Endothelial cell of umbilical vein (primary cell): ENCODE results near the gene SOHLH1. TPM values are rescaled to one million over a fixed set of nuclear protein-coding genes. Genes with fewer than 3 reads are reported as not detected.

Experiments
- BruUV-seq: library from RNA; stranded (reverse); fragments of 400-500 nt; replicated peaks from 2 replicates; lab custom pipeline; 2021; lab: Mats Ljungman, UMichigan
- CTCF ChIA-PET: fragments of 300-600, 350-600 bp; sonication (Branson Sonifier 250); formaldehyde crosslinking; loops from one replicate; lab custom pipeline; 2021; ENCODE audit warnings: antibody characterized with exemption, inconsistent platforms; lab: Charles Lee
- POLR2A ChIA-PET: fragments of 300-600, 350-600 bp; sonication (Branson Sonifier 250); formaldehyde crosslinking; loops from one replicate; lab custom pipeline; 2021; ENCODE audit warnings: antibody characterized with exemption, inconsistent platforms; lab: Charles Lee
- DNase-seq: peaks from one replicate; pipeline ENCODE4 v3.0.0-alpha.2; 2011; ENCODE audit warnings: low read depth, low spot score
- FAIRE-seq: peaks from 2 replicates; lab custom pipeline; 2011; peaks lifted over from hg19 to GRCh38; lab: Jason Lieb, UNC
- H2AFZ ChIP-seq: 2 replicates; pipeline ENCODE4 v1.6.0; 2012; ENCODE audit warnings: low read depth, low read length, control low read depth, inconsistent platforms
- H3K27ac ChIP-seq: 2 replicates; pipeline ENCODE4 v1.5.1; 2011; ENCODE audit warnings: low read depth, mild to moderate bottlenecking, control low read depth, low read length, moderate library complexity; ENCODE audit not compliant: insufficient read depth
- H3K27me3 ChIP-seq, 2 experiments: 2 replicates each; pipeline versions ENCODE4 v1.6.0 to v1.6.1; 2011; ENCODE audit warnings: low read length in 2 of 2, mixed read lengths in 1 of 2; ENCODE audit not compliant: control insufficient read depth in 2 of 2, insufficient read depth in 2 of 2
- H3K36me3 ChIP-seq, 2 experiments: 2 replicates in 1 of 2; 3 replicates in 1 of 2; pipeline ENCODE4 v1.5.1; 2011; ENCODE audit warnings: low read length in 2 of 2, mild to moderate bottlenecking in 1 of 2, moderate library complexity in 1 of 2; ENCODE audit not compliant: control insufficient read depth in 2 of 2, insufficient read depth in 2 of 2; ENCODE audit errors: extremely low read depth in 1 of 2
- H3K4me1 ChIP-seq: 3 replicates; pipeline ENCODE4 v1.5.1; 2011; ENCODE audit warnings: mild to moderate bottlenecking, low read length; ENCODE audit not compliant: control insufficient read depth, insufficient read depth; ENCODE audit errors: extremely low read depth
- H3K4me2 ChIP-seq: 2 replicates; pipeline ENCODE4 v1.6.1; 2011; ENCODE audit warnings: low read length, control low read depth, mixed read lengths; ENCODE audit not compliant: insufficient read depth
- H3K4me3 ChIP-seq, 3 experiments: fragments of 200-600 bp in 1 of 3; sonication (generic), shearing (Covaris generic) in 1 of 3; replicated peaks in 1 of 3; 2 replicates each; pipeline ENCODE4 v1.5.1; 2011 to 2016; ENCODE audit warnings: control low read depth in 3 of 3, low read length in 3 of 3, mild to moderate bottlenecking in 2 of 3, inconsistent platforms in 1 of 3, low read depth in 1 of 3, moderate library complexity in 1 of 3; ENCODE audit not compliant: insufficient read depth in 1 of 3
- H3K79me2 ChIP-seq: 2 replicates; pipeline ENCODE4 v1.6.0; 2012; ENCODE audit warnings: low read length, inconsistent platforms; ENCODE audit not compliant: control insufficient read depth, insufficient read depth
- H3K9ac ChIP-seq: replicated peaks from 2 replicates; pipeline ENCODE3; 2011; ENCODE audit warnings: low read length, control low read depth; ENCODE audit not compliant: insufficient read depth; ENCODE audit errors: extremely low read depth
- H3K9me1 ChIP-seq: replicated peaks from 3 replicates; pipeline ENCODE4 v1.6.0; 2011; ENCODE audit warnings: mild to moderate bottlenecking, low read length; ENCODE audit not compliant: control insufficient read depth, insufficient read depth; ENCODE audit errors: extremely low read depth
- H3K9me3 ChIP-seq: replicated peaks from 2 replicates; pipeline ENCODE4 v1.5.1; 2012; ENCODE audit warnings: low read length, inconsistent platforms; ENCODE audit not compliant: control insufficient read depth, insufficient read depth
- H4K20me1 ChIP-seq: replicated peaks from 2 replicates; pipeline ENCODE3; 2011; ENCODE audit warnings: mild to moderate bottlenecking, low read length; ENCODE audit not compliant: control insufficient read depth, insufficient read depth; ENCODE audit errors: extremely low read depth
- CTCF ChIP-seq, 2 donors: IDR thresholded peaks; 1 replicate in 1 of 2; 2 replicates in 1 of 2; pipeline ENCODE4 v1.5.1; 2011; ENCODE audit warnings: low read length in 2 of 2, mild to moderate bottlenecking in 2 of 2, moderate library complexity in 2 of 2, control low read depth in 1 of 2, inconsistent platforms in 1 of 2, low read depth in 1 of 2; ENCODE audit not compliant: insufficient read depth in 1 of 2; ENCODE audit errors: extremely low read depth in 1 of 2
- EZH2 ChIP-seq: IDR thresholded peaks from 2 replicates; pipeline ENCODE4 v1.6.1; 2012; ENCODE audit warnings: borderline replicate concordance, low read depth, mild to moderate bottlenecking, moderate library complexity, low read length, inconsistent platforms; ENCODE audit not compliant: severe bottlenecking
- FOS ChIP-seq: IDR thresholded peaks from 2 replicates; pipeline ENCODE4 v1.6.1; 2011; ENCODE audit warnings: mild to moderate bottlenecking, low read length, moderate library complexity, borderline replicate concordance; ENCODE audit not compliant: insufficient read depth
- GATA2 ChIP-seq: IDR thresholded peaks from 2 replicates; pipeline ENCODE4 v1.7.0; 2011; ENCODE audit warnings: low read depth, mild to moderate bottlenecking, moderate library complexity, mixed read lengths, low read length; ENCODE audit not compliant: insufficient read length, insufficient read depth
- JUN ChIP-seq: IDR thresholded peaks from 2 replicates; pipeline ENCODE4 v1.6.1; 2011; ENCODE audit warnings: borderline replicate concordance, low read depth; ENCODE audit not compliant: insufficient read length, insufficient read depth
- MAX ChIP-seq: IDR thresholded peaks from 2 replicates; pipeline ENCODE4 v1.6.1; 2011; ENCODE audit not compliant: insufficient read depth, insufficient read length
- MYC ChIP-seq: IDR thresholded peaks from one replicate; pipeline ENCODE4 v1.6.1; 2011; ENCODE audit warnings: mild to moderate bottlenecking, low read depth, low read length
- POLR2A ChIP-seq: IDR thresholded peaks from 2 replicates; pipeline ENCODE4 v1.6.1; 2012; ENCODE audit warnings: low read depth, mild to moderate bottlenecking, control low read depth, low read length
- POLR2AphosphoS5 ChIP-seq: IDR thresholded peaks from 2 replicates; pipeline ENCODE4 v1.6.1; 2012; ENCODE audit warnings: low read depth, mild to moderate bottlenecking, control low read depth, low read length, moderate library complexity; ENCODE audit not compliant: insufficient read depth
- dilution Hi-C: fragments of 300-500 bp; cut with MboI; formaldehyde crosslinking; loops from one replicate; pipeline ENCODE4 v1.15.0; 2019; ENCODE audit warnings: low sequenced_read_pairs; ENCODE audit not compliant: extremely low pct_ligation_motif_present
- intact Hi-C: fragments of 100-400 bp; cut with micrococcal nuclease; formaldehyde crosslinking; loops from one replicate; pipeline ENCODE4 v1.10.0; 2022
- polyA plus RNA-seq, 4 experiments: library from polyadenylated mRNA; depleted of rRNA in 3 of 4; stranded (reverse) in 3 of 4; unstranded in 1 of 4; fragments of >200 nt; gene quantifications; 2 replicates each; pipeline versions ENCODE4 v1.2.1 to v1.2.3, GENCODE V29; 2011 to 2012; ENCODE audit warnings: missing spikeins in 1 of 4
- total RNA-seq: library from RNA; stranded (reverse); gene quantifications from 2 replicates; pipeline ENCODE4 v1.2.3, GENCODE V29; 2021

Gene SOHLH1
- total and polyA plus RNA-seq, 2 donors (not counting 3 experiments of a cell fraction or from before 2014, with no cell fraction given), result not detected

GRCh38 chr9:135693771-135694170 is 5.5 kb downstream of the SOHLH1 start:
- no peaks in the 10 kb centered on the region for H3K27me3 ChIP-seq
- H3K79me2 ChIP-seq, result no peaks in the 10 kb centered on the region
- dilution Hi-C loops, result no loop called here
- no peaks in the 10 kb centered on the region for H3K36me3 ChIP-seq
- no peaks in the 10 kb centered on the region for H4K20me1 ChIP-seq
- BruUV-seq, result no TSS peak
- H3K4me2 ChIP-seq, result no peak overlapping the region
- H3K9me1 ChIP-seq, result no peaks in the 10 kb centered on the region
- no peak overlapping the region for H2AFZ ChIP-seq
- TF ChIP-seq MYC, result no peak
- no peak for TF ChIP-seq JUN
- no peak for TF ChIP-seq EZH2
- no peak for TF ChIP-seq CTCF (IDR thresholded peaks at IDR 0.05; ENCODE audit: extremely low read depth in 1 of 2, insufficient read depth in 1 of 2, low read depth in 1 of 2, low read length in 2 of 2)
- TF ChIP-seq GATA2, result no peak
- TF ChIP-seq FOS, result no peak
- no peak for TF ChIP-seq MAX
- TF ChIP-seq POLR2AphosphoS5, result no peak
- TF ChIP-seq POLR2A, result no peak
- H3K27ac ChIP-seq, result no peak overlapping the region
- no peak for DNase-seq
- no peak overlapping the region for H3K9ac ChIP-seq
- ChIA-PET POLR2A (no interaction called here), CTCF (interaction anchor here (0.6 to 1.0 kb wide), 2 partner anchors 90 to 1698 kb away, joined by 3 to 4 read pairs; no protein-coding TSS in a partner anchor)
- intact Hi-C loops, result no loop called here
- no peak for FAIRE-seq
- no peaks in the 10 kb centered on the region for H3K9me3 ChIP-seq
- H3K4me1 ChIP-seq, result no peaks in the 10 kb centered on the region
- no peak overlapping the region for H3K4me3 ChIP-seq
